ENCODE results near the gene RTN4.

- TF ChIP-seq CTCF (IDR thresholded peaks at IDR 0.05 in 4 of 5, conservative IDR thresholded peaks at IDR 0.05 in 1 of 5) (no peak), POLR2A (IDR thresholded peaks at IDR 0.05) (no peak)
Measured at GRCh38 chr2:55035716-55036115, 14.5 kb downstream of the RTN4 start.

Data from gastrocnemius medialis (tissue), 4 donors.